Esophagus squamous epithelium (tissue), 5 donors: Measurements from ENCODE around the gene ZIC2. TPM values are rescaled to one million over a fixed set of nuclear protein-coding genes. Genes with fewer than 3 reads are reported as not detected.

Source experiments
- DNase-seq: peaks from one replicate; lab custom pipeline; 2025; lab: John Stamatoyannopoulos, UW
- H3K27ac ChIP-seq, 4 donors: fragments of 200-600 bp; sonication (generic); one replicate each; pipeline ENCODE4 v1.5.1; 2016 to 2019; ENCODE audit warnings: mild to moderate bottlenecking in 1 of 4
- H3K27me3 ChIP-seq, 4 donors: fragments of 200-600 bp; sonication (generic); 1 replicate in 3 of 4; 2 replicates in 1 of 4; pipeline versions ENCODE4 v1.5.1 to v1.6.0; 2017 to 2021; ENCODE audit warnings: antibody characterized with exemption in 1 of 4
- H3K36me3 ChIP-seq, 3 donors: fragments of 200-600 bp; sonication (generic); one replicate each; pipeline ENCODE4 v1.5.1; 2016 to 2019
- H3K4me1 ChIP-seq, 3 donors: fragments of 200-600 bp; sonication (generic); one replicate each; pipeline ENCODE4 v1.5.1; 2017 to 2019
- H3K4me3 ChIP-seq, 4 donors: fragments of 200-600 bp; sonication (generic); 1 replicate in 3 of 4; 2 replicates in 1 of 4; pipeline ENCODE4 v1.5.1; 2016 to 2019; ENCODE audit warnings: mild to moderate bottlenecking in 2 of 4, moderate library complexity in 1 of 4
- H3K9me3 ChIP-seq, 3 donors: fragments of 200-600 bp; sonication (generic); one replicate each; pipeline ENCODE4 v1.5.1; 2016 to 2019
- CTCF ChIP-seq, 6 experiments: fragments of 450-650 bp in 4 of 6; fragments of 200-600 bp in 2 of 6; sonication (generic) in 2 of 6; IDR thresholded peaks; one replicate each; pipeline ENCODE4 v1.5.1; 2016 to 2019; ENCODE audit warnings: antibody characterized with exemption in 6 of 6, mild to moderate bottlenecking in 4 of 6, moderate library complexity in 4 of 6
- POLR2A ChIP-seq, 4 donors: fragments of 450-650 bp; IDR thresholded peaks; one replicate each; pipeline ENCODE4 v1.6.1; 2017; ENCODE audit warnings: antibody characterized with exemption in 4 of 4, mild to moderate bottlenecking in 4 of 4, moderate library complexity in 3 of 4
- WGBS, 2 donors: methylation state at CpG; one replicate each; pipeline ENCODE4 v1.1.5; 2018; 5-methylcytosine and 5-hydroxymethylcytosine counted together
- intact Hi-C: fragments of 100-400 bp; cut with DNase I; formaldehyde crosslinking; loops from one replicate; pipeline ENCODE4 v1.15.0; 2022
- total RNA-seq, 4 donors: library from RNA; depleted of rRNA; stranded (reverse); fragments of >200 nt; gene quantifications; one replicate each; pipeline ENCODE4 v1.1.0, GENCODE V29; 2016
- donor health status: DM: yes; HTN: yes; CAD: no.

ZIC2 gene
- total RNA-seq, 4 donors from 2014 or later: under 0.01 TPM; not detected in 3

GRCh38 chr13:99995104-99995588 lies 13.6 kb downstream of the ZIC2 start:
- Histone ChIP-seq H3K27ac (no peak overlapping the region), H3K9me3 (peaks cover 0 to 8% (median 0%) of the 10 kb centered on the region in 3 donors), H3K27me3 (peaks cover 52 to 100% (median 73%) of the 10 kb centered on the region in 4 donors), H3K4me1 (peaks cover 0 to 35% (median 0%) of the 10 kb centered on the region in 3 donors), H3K4me3 (no peak overlapping the region), H3K36me3 (no peaks in the 10 kb centered on the region)
- WGBS, 2 donors: 13 to 30% methylated on average over 3 of the region's 3 CpGs
- TF ChIP-seq CTCF (IDR thresholded peaks at IDR 0.05) (no peak), POLR2A (IDR thresholded peaks at IDR 0.05) (no peak)
- no peak for DNase-seq
- intact Hi-C loops: no loop called here

GRCh38 chr13:99995589-99996380 lies 14.2 kb downstream of the ZIC2 start:
- H3K4me1 ChIP-seq: peaks cover 0 to 28% (median 0%) of the 10 kb centered on the region in 3 donors
- intact Hi-C loops: no loop called here
- 16 to 19% methylated on average over 21 of the region's 21 CpGs for WGBS, 2 donors
- no peak for DNase-seq
- no peak overlapping the region for H3K4me3 ChIP-seq
- H3K27me3 ChIP-seq: peaks cover 45 to 100% (median 67%) of the 10 kb centered on the region in 4 donors
- TF ChIP-seq POLR2A (IDR thresholded peaks at IDR 0.05) (no peak), CTCF (IDR thresholded peaks at IDR 0.05) (no peak)
- H3K36me3 ChIP-seq: no peaks in the 10 kb centered on the region
- H3K27ac ChIP-seq: no peak overlapping the region
- H3K9me3 ChIP-seq: peaks cover 0 to 8% (median 0%) of the 10 kb centered on the region in 3 donors

GRCh38 chr13:99996381-99996973 lies 14.9 kb downstream of the ZIC2 start:
- Histone ChIP-seq H3K36me3 (no peaks in the 10 kb centered on the region), H3K27ac (no peak overlapping the region), H3K27me3 (peaks cover 43 to 99% (median 60%) of the 10 kb centered on the region in 4 donors), H3K9me3 (peaks cover 0 to 8% (median 0%) of the 10 kb centered on the region in 3 donors), H3K4me1 (peaks cover 0 to 22% (median 0%) of the 10 kb centered on the region in 3 donors), H3K4me3 (no peak overlapping the region)
- intact Hi-C loops: no loop called here
- TF ChIP-seq POLR2A (IDR thresholded peaks at IDR 0.05) (no peak), CTCF (IDR thresholded peaks at IDR 0.05) (no peak)
- 29 to 30% methylated on average over 8 of the region's 8 CpGs for WGBS, 2 donors
- DNase-seq: no peak

- H3K4me3 ChIP-seq: no peak overlapping the region
- 85 to 86% methylated on average over 4 to 5 of the region's 40 CpGs for WGBS, 2 donors
- intact Hi-C loops: no loop called here
- no peak for TF ChIP-seq POLR2A (IDR thresholded peaks at IDR 0.05)
- TF ChIP-seq CTCF (IDR thresholded peaks at IDR 0.05): no peak
- no peak overlapping the region for H3K27ac ChIP-seq
- no peaks in the 10 kb centered on the region for H3K36me3 ChIP-seq
- no peak for DNase-seq
- H3K27me3 ChIP-seq: peaks cover 31 to 99% (median 47%) of the 10 kb centered on the region in 4 donors
- peaks cover 0 to 17% (median 0%) of the 10 kb centered on the region in 3 donors for H3K4me1 ChIP-seq
- H3K9me3 ChIP-seq: peaks cover 0 to 8% (median 0%) of the 10 kb centered on the region in 3 donors
These were observed 16.2 kb downstream of the ZIC2 start for GRCh38 chr13:99997702-99998214.
